AG09319 (cell line): ENCODE results near the gene SH3PXD2A.
A peak's percentile ranks its signal among the peaks of the same experiment; 100 is the strongest.
"Not testable (repeated sequence)": the region's sequence is repeated elsewhere in the genome, so short reads cannot be mapped to it uniquely, and the experiment has no call there.

Experiments
- DNase-seq: peaks from one replicate; pipeline ENCODE4 v3.0.0-alpha.2; 2010; ENCODE audit warnings: low read depth; ENCODE audit errors: extremely low read depth
- TF ChIP-seq, protein P1 (sequence below): IDR thresholded peaks from 2 replicates; pipeline ENCODE4 v1.5.1; 2011; ENCODE audit warnings: low read depth, mild to moderate bottlenecking, inconsistent platforms, low read length, moderate library complexity

SH3PXD2A gene

DNA sequence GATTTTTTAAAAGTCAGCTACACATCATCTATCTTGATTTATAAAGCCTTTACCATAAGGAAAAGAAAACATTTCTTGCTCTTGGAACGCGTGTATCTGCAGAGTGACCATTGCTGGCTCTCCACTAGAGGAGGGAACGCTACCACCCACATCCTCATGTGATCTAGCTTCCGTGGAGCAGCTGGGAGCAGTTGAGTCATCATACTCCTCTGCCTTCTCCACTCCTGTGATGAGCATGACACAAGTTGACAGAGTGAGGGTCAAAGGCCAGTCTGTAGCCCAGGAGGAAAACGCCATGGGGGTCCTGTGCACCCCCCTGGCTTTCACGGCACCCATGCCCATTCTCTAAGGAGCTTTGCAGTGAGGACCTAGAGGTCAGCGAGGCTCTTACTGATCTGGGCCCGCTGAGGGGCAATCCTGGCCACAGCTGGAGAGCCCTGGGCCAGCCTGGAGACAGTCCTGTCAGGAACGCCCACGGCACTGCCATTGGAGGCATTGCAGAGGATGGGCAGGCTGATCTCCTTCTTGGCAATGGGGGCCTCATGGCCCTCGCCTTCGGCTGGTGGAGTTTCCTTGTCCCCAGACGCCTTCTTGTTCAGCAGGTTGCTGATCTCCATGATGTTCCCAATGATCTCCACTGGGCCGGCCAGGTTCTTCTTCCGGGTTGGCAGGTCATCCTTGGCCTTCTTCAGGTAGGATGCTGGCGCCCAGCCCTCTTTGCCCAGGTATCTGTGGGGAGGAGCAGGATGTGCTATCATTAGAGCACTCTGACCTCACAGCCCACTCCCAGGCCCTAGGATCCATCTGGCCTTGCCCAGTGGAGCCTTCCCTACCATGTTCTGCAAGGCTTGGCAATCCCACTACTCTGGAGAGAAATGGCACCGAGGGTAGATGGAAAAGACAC lies 242.7 kb downstream of the SH3PXD2A start:
- TF ChIP-seq, protein P1, sequence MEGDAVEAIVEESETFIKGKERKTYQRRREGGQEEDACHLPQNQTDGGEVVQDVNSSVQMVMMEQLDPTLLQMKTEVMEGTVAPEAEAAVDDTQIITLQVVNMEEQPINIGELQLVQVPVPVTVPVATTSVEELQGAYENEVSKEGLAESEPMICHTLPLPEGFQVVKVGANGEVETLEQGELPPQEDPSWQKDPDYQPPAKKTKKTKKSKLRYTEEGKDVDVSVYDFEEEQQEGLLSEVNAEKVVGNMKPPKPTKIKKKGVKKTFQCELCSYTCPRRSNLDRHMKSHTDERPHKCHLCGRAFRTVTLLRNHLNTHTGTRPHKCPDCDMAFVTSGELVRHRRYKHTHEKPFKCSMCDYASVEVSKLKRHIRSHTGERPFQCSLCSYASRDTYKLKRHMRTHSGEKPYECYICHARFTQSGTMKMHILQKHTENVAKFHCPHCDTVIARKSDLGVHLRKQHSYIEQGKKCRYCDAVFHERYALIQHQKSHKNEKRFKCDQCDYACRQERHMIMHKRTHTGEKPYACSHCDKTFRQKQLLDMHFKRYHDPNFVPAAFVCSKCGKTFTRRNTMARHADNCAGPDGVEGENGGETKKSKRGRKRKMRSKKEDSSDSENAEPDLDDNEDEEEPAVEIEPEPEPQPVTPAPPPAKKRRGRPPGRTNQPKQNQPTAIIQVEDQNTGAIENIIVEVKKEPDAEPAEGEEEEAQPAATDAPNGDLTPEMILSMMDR, result no peak; the same call in 1 of the 2 replicates
- DNase-seq, result no peak

DNA sequence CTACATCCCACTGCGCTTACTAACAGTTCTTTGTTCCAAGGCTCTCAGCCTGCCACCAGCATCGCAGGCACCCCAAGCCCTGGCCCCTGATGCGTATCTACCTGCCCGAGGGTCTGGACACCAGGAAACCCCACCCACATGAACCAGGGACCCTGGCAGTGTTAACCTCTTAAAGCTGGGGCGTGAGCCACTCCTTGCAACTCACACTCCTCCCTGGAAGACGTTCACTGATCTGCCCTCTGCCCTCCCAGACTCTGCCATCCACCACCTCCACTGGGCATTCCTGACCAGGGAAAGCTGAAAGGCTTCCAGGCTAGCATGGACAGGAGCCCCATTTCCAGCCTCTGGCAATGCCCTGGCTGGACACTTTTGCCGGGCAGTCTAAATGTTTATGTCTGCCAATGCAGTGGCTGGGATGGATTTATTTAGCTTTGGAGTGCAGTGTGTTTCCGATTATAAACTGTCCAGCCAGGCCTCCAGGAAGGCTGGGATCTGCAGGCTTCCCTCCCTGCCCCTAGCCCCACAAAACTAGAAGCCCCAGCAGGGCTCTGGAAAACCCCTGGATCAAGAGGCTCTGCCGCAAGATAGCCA lies 244.4 kb downstream of the SH3PXD2A start:
- TF ChIP-seq, protein P1, result no peak
- no peak for DNase-seq

DNA sequence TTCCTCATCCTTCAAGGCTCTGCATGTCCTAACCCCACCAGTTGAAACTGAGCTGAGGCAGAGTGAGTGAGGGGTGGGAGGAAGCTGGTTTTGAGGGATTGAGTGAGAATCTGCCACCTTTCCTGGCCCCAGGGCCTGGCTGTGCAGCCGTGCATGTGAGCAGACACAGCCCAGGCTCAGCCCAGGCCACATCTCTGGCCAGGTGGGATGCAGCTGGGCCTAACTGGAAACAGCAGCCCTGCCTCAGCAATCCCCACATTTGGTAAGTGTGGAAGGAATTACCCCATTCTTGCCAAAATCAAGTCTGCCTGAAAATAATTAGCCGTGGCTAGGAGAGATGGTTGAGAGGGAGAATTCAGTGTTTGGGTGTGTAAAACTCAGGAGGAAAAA lies 245.3 kb downstream of the SH3PXD2A start:
- TF ChIP-seq, protein P1, result no peak
- DNase-seq, result peak; percentile 52

DNA sequence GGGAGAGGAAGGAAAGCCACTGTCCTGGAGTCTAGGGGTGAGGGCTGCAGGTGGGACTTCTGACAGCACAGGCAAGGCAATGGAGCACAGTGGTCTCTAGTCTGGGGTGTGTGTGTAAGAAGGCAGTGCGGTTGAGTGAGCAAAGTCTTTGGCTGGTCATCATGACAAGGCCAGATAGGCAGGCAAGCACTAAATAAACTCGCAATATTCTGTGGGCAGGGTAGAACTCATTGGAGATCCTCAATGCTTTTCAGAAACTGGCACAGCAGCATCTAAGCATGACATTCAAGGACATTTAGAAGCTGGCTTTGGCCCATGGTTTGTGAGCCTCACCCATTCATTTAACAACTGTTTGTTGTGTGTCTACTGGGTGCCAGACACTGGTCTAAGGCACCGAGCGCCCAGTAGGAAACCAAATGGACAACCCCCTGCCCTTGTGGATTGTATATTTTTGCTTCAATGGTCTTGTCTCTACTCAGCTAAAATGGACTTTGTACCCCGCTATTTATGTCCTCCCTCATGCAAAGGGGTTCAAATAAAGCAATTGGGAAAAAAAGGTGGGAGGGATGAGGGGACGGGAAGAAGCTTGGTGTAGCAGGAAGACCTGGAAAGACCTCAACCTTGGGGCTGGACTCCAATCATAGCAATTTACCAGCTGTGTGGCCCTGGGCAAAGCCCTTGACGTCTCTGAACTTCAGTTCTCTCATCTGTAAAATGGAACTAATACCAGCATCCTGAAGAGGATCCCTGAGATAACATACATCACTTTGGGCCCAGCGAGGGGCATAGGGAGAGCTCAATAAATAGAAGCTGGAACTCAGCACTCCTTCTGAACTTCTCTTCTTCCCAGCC lies 245.9 kb downstream of the SH3PXD2A start:
- TF ChIP-seq, protein P1, result no peak
- DNase-seq, result no peak

DNA sequence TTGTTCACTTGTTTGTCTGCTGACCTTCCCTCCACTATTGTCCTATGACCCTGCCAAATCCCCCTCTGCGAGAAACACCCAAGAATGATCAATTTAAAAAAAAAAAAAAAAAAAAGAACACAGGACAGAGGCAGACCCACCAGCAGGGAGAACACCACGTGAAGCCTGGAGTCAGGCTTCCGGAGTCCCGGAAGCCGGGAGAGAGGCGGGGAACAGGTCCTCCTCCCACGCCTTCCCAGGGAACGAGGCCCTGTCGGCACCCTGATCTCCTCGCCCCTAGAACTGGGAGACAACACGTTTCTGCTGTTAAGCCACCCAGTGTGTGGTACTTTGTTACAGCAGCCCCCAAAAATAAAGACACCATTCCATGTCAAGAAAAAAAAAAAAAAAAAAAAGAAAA lies 247.3 kb downstream of the SH3PXD2A start:
- not testable (repeated sequence) for DNase-seq

DNA sequence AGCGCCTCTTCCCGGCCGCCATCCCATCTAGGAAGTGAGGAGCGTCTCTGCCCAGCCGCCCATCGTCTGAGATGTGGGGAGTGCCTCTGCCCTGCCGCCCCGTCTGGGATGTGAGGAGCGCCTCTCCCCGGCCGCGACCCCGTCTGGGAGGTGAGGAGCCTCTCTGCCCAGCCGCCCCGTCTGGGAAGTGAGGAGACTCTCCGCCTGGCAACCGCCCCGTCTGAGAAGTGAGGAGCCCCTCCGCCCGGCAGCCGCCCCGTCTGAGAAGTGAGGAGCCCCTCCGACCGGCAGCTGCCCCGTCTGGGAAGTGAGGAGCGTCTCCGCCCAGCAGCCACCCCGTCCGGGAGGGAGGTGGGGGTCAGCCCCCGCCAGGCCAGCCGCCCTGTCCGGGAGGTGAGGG lies 248.3 kb downstream of the SH3PXD2A start:
- not testable (repeated sequence) for DNase-seq

DNA sequence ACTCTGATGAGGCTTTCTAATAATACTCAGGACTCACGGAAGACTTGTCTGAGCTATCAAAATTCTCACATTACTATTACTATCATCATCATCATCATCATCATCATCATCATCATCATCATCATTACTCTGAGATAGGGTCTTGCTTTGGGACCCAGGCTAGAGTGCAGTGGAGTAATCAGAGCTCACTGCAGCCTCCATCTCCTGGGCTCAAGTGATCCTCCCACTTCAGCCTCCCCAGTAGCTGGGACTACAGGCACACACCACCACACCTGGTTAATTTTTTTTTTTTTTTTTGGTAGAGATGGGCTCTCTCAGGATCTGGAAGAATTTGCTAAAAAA lies 249.3 kb downstream of the SH3PXD2A start:
- not testable (repeated sequence) for DNase-seq

DNA sequence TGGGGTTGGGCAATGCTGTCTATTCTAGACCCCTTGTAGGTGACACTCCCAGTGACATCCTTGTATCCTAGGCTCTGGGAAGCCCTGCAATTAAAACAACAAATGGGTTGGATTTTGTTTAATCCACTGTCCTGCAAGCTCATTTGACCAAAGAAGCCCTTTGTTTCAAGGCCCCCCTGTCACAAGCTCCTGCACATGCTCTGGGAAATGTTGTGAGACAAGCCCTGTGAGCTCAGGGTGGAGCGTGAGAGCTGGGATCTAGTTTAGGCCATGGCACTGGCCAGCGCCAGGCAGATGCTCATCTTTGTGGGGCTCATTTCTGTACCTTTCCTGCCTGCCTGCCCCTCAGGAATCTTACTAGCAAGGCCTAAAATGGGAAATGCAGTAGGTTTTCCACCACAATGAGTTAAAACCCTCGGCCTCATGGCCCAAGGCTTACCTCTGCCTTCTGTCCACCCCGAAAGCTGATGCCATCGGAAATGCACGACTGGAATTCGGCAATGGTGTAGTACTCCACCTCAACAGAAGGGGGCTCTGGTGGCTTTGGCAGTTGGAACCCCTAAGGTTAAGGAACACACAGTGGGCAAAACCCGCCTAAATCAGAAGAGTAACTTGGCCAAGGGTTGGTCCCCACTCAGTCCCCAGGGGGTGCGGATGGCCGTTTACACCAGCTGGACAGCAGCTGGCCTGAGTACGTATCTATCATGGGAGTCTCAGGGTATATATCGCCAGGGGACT lies 249.8 kb downstream of the SH3PXD2A start:
- DNase-seq, result no peak

More for the DNA sequence above, 249.8 kb downstream of the SH3PXD2A start:
- TF ChIP-seq, protein P1, result peak; percentile 89
